HG03460 (cell line): Measurements from ENCODE around the gene SH3BP4.

Source experiments
- ATAC-seq: cut with Tn5 transposase; IDR thresholded peaks from one replicate; pipeline ENCODE4 v1.9.1; 2021; ENCODE audit not compliant: unreplicated experiment

SH3BP4 gene

GRCh38 chr2:234951664-234952269 is at the start of gene SH3BP4:
SH3BP4 (plus strand) TSS chr2:234952017; CDS start chr2:235035003, 82,986 bp downstream.
- ATAC-seq = no peak

GRCh38 chr2:234904785-234905184 is 47.0 kb upstream of the SH3BP4 start:
- no peak for ATAC-seq

GRCh38 chr2:234905547-234906265 is 46.1 kb upstream of the SH3BP4 start:
- no peak for ATAC-seq

GRCh38 chr2:234910186-234910679 is 41.6 kb upstream of the SH3BP4 start:
- ATAC-seq = no peak

GRCh38 chr2:234911271-234911670 is 40.5 kb upstream of the SH3BP4 start:
- no peak for ATAC-seq

GRCh38 chr2:234912437-234912836 is 39.4 kb upstream of the SH3BP4 start:
- no peak for ATAC-seq

- no peak for ATAC-seq
Measured at GRCh38 chr2:234913208-234913626, 38.6 kb upstream of the SH3BP4 start.

- no peak for ATAC-seq
Measured at GRCh38 chr2:234914371-234915154, 37.3 kb upstream of the SH3BP4 start.

GRCh38 chr2:234916674-234917073 is 35.1 kb upstream of the SH3BP4 start:
- no peak for ATAC-seq

GRCh38 chr2:234917211-234917975 is 34.4 kb upstream of the SH3BP4 start:
- ATAC-seq = no peak

GRCh38 chr2:234919711-234920110 is 32.1 kb upstream of the SH3BP4 start:
- ATAC-seq = no peak

- ATAC-seq = no peak
Measured at GRCh38 chr2:234920836-234921235, 31.0 kb upstream of the SH3BP4 start.

- ATAC-seq = no peak
Measured at GRCh38 chr2:234929002-234929401, 22.8 kb upstream of the SH3BP4 start.

- ATAC-seq = no peak
Measured at GRCh38 chr2:234930397-234930796, 21.4 kb upstream of the SH3BP4 start.

GRCh38 chr2:234931371-234931770 is 20.4 kb upstream of the SH3BP4 start:
- no peak for ATAC-seq

GRCh38 chr2:234932591-234933168 is 19.1 kb upstream of the SH3BP4 start:
- ATAC-seq = no peak

GRCh38 chr2:234935311-234935710 is 16.5 kb upstream of the SH3BP4 start:
- ATAC-seq = no peak

- ATAC-seq = no peak
Measured at GRCh38 chr2:234939576-234939975, 12.2 kb upstream of the SH3BP4 start.

GRCh38 chr2:234939996-234940395 is 11.8 kb upstream of the SH3BP4 start:
- ATAC-seq = no peak

- ATAC-seq = no peak
Measured at GRCh38 chr2:234940527-234940926, 11.3 kb upstream of the SH3BP4 start.
